Left cardiac atrium (tissue), 4 donors: Measurements from ENCODE around the gene PRSS2. TPM values are rescaled to one million over a fixed set of nuclear protein-coding genes. Genes with fewer than 3 reads are reported as not detected.
"Not testable (repeated sequence)": the region's sequence is repeated elsewhere in the genome, so short reads cannot be mapped to it uniquely, and the experiment has no call there.

Experiments
- ATAC-seq, 2 donors: fragments of 200-7000 bp; cut with Tn5 transposase; one replicate each; pipeline ENCODE4 v1.9.1; 2020; ENCODE audit warnings: mild to moderate bottlenecking in 2 of 2, moderate library complexity in 2 of 2
- DNase-seq: peaks from one replicate; pipeline ENCODE4 v3.0.0-alpha.2; 2020
- intact Hi-C, 2 donors: fragments of 100-400 bp; cut with DNase I; formaldehyde crosslinking; loops; one replicate each; pipeline versions ENCODE4 v1.14.1 to v1.15.1; 2022 to 2023
- total RNA-seq, 2 donors: library from RNA; stranded (reverse); fragmentation: NEBNext Ultra II Directional; extraction: Animal tissue kit (Norgen Biotek cat#: 25700); gene quantifications; one replicate each; pipeline ENCODE4 v1.2.1, GENCODE V29; 2021
- donor health status: DM: no; HTN: yes; CAD: no.
- donor health status: DM: no; HTN: yes; CAD: no; lungs with severe emphysema.
- donor health status: DM: yes; HTN: yes; CAD: no.
- donor health status: Dilated cardiomyopathy.

PRSS2 gene
- total RNA-seq, 2 donors from 2014 or later = not detected

- DNase-seq (no peak), ATAC-seq (no peak)
- intact Hi-C loops = no loop called here
Measured at GRCh38 chr7:142754681-142755575, 15.8 kb upstream of the PRSS2 start.

GRCh38 chr7:142758312-142758711, 12.5 kb upstream of the PRSS2 start:
- intact Hi-C loops = not testable (repeated sequence)

GRCh38 chr7:142759433-142759832, 11.3 kb upstream of the PRSS2 start:
- DNase-seq (no peak), ATAC-seq (no peak)
- intact Hi-C loops = no loop called here

More at GRCh38 chr7:142758312-142758711, 12.5 kb upstream of the PRSS2 start:
- DNase-seq, ATAC-seq: not testable (repeated sequence)

GRCh38 chr7:142760071-142760642, 10.6 kb upstream of the PRSS2 start:
- ATAC-seq (peak in 1 of 2 donors; percentile 27), DNase-seq (no peak)
- intact Hi-C loops = no loop called here

GRCh38 chr7:142761606-142762005, 9.2 kb upstream of the PRSS2 start:
- intact Hi-C loops, DNase-seq, ATAC-seq: not testable (repeated sequence)

GRCh38 chr7:142762104-142762503, 8.7 kb upstream of the PRSS2 start:
- ATAC-seq (no peak), DNase-seq (no peak)
- intact Hi-C loops = no loop called here

- DNase-seq (no peak), ATAC-seq (no peak)
- intact Hi-C loops = no loop called here
Measured at GRCh38 chr7:142767451-142767850, 3.3 kb upstream of the PRSS2 start.

GRCh38 chr7:142767861-142768260, 2.9 kb upstream of the PRSS2 start:
- intact Hi-C loops = no loop called here
- DNase-seq = no peak
- no peak for ATAC-seq

- ATAC-seq, DNase-seq, intact Hi-C loops: not testable (repeated sequence)
Measured at GRCh38 chr7:142768885-142769284, 1.9 kb upstream of the PRSS2 start.

- no peak for ATAC-seq
- intact Hi-C loops = no loop called here
- no peak for DNase-seq
Measured at GRCh38 chr7:142771353-142771723, 568 bp downstream of the PRSS2 start.

GRCh38 chr7:142772051-142772450, 1.3 kb downstream of the PRSS2 start:
- no peak for ATAC-seq
- no peak for DNase-seq
- intact Hi-C loops = no loop called here

GRCh38 chr7:142772673-142773072, 1.9 kb downstream of the PRSS2 start:
- no peak for ATAC-seq
- intact Hi-C loops = no loop called here
- no peak for DNase-seq

GRCh38 chr7:142773230-142773629, 2.5 kb downstream of the PRSS2 start:
- ATAC-seq (no peak), DNase-seq (no peak)
- intact Hi-C loops = no loop called here

GRCh38 chr7:142773937-142774744, 3.4 kb downstream of the PRSS2 start:
- ATAC-seq (no peak), DNase-seq (no peak)
- intact Hi-C loops = no loop called here

- DNase-seq (no peak), ATAC-seq (peak in 1 of 2 donors; percentile 44)
- intact Hi-C loops = no loop called here
Measured at GRCh38 chr7:142774826-142775225, 4.1 kb downstream of the PRSS2 start.

- ATAC-seq, intact Hi-C loops, DNase-seq: not testable (repeated sequence)
Measured at GRCh38 chr7:142775351-142776115, 4.8 kb downstream of the PRSS2 start.

- intact Hi-C loops = no loop called here
- DNase-seq (peak; percentile 48), ATAC-seq (peak; percentile 30 to 71)
Measured at GRCh38 chr7:142776206-142776844, 5.6 kb downstream of the PRSS2 start.

- ATAC-seq, intact Hi-C loops, DNase-seq: not testable (repeated sequence)
Measured at GRCh38 chr7:142776845-142777225, 6.1 kb downstream of the PRSS2 start.

GRCh38 chr7:142777318-142777717, 6.5 kb downstream of the PRSS2 start:
- DNase-seq (no peak), ATAC-seq (no peak)
- intact Hi-C loops = no loop called here
